GM19193 (cell line): Measurements from ENCODE around the gene MTHFD2L.
A peak's percentile ranks its signal among the peaks of the same experiment; 100 is the strongest.

ENCODE experiments used
- POLR2A ChIP-seq: IDR thresholded peaks from 4 replicates; pipeline ENCODE4 v1.6.1; 2011; ENCODE audit not compliant: insufficient read depth, insufficient read length; ENCODE audit errors: extremely low read depth

MTHFD2L gene

GRCh38 chr4:74157561-74158465 lies at the start of gene MTHFD2L:
Gene MTHFD2L, plus strand, starts transcription at chr4:74158118. Its CDS starts 21 bp downstream, at chr4:74158139.
- TF ChIP-seq POLR2A: peak; percentile 97

- TF ChIP-seq POLR2A: no peak
These were observed 49.3 kb upstream of the MTHFD2L start for GRCh38 chr4:74108457-74109115.

- no peak for TF ChIP-seq POLR2A
These were observed 48.6 kb upstream of the MTHFD2L start for GRCh38 chr4:74109116-74109869.

GRCh38 chr4:74109870-74110605 lies 47.9 kb upstream of the MTHFD2L start:
- TF ChIP-seq POLR2A: no peak

GRCh38 chr4:74110670-74111069 lies 47.2 kb upstream of the MTHFD2L start:
- TF ChIP-seq POLR2A: no peak

GRCh38 chr4:74111306-74111975 lies 46.5 kb upstream of the MTHFD2L start:
- TF ChIP-seq POLR2A: no peak

- no peak for TF ChIP-seq POLR2A
These were observed 45.9 kb upstream of the MTHFD2L start for GRCh38 chr4:74111990-74112389.

GRCh38 chr4:74112399-74113105 lies 45.4 kb upstream of the MTHFD2L start:
- no peak for TF ChIP-seq POLR2A

GRCh38 chr4:74114234-74114633 lies 43.7 kb upstream of the MTHFD2L start:
- TF ChIP-seq POLR2A: no peak

- TF ChIP-seq POLR2A: no peak
These were observed 40.8 kb upstream of the MTHFD2L start for GRCh38 chr4:74117024-74117534.

- TF ChIP-seq POLR2A: no peak
These were observed 39.1 kb upstream of the MTHFD2L start for GRCh38 chr4:74118600-74119338.

GRCh38 chr4:74120086-74120485 lies 37.8 kb upstream of the MTHFD2L start:
- no peak for TF ChIP-seq POLR2A

GRCh38 chr4:74121643-74122579 lies 36.0 kb upstream of the MTHFD2L start:
- no peak for TF ChIP-seq POLR2A
